Measurements from ENCODE around the gene NOXA1.

GRCh38 chr9:137454145-137454596 lies 31.0 kb downstream of the NOXA1 start:
- no peak for TF ChIP-seq CTCF (conservative IDR thresholded peaks at IDR 0.05 in 1 of 2, IDR thresholded peaks at IDR 0.05 in 1 of 2; ENCODE audit: low read depth in 1 of 2, low read length in 2 of 2)
- TF ChIP-seq EZH2 (IDR thresholded peaks at IDR 0.05; ENCODE audit: low read length, missing control alignments): no peak

Data from fibroblast of lung (primary cell).